Fibroblast of the conjunctiva (primary cell): ENCODE results near the gene TMTC1.

Source experiments
- DNase-seq: peaks from one replicate; pipeline ENCODE4 v3.0.0-alpha.2; 2010; ENCODE audit warnings: low read depth

Gene TMTC1

DNA sequence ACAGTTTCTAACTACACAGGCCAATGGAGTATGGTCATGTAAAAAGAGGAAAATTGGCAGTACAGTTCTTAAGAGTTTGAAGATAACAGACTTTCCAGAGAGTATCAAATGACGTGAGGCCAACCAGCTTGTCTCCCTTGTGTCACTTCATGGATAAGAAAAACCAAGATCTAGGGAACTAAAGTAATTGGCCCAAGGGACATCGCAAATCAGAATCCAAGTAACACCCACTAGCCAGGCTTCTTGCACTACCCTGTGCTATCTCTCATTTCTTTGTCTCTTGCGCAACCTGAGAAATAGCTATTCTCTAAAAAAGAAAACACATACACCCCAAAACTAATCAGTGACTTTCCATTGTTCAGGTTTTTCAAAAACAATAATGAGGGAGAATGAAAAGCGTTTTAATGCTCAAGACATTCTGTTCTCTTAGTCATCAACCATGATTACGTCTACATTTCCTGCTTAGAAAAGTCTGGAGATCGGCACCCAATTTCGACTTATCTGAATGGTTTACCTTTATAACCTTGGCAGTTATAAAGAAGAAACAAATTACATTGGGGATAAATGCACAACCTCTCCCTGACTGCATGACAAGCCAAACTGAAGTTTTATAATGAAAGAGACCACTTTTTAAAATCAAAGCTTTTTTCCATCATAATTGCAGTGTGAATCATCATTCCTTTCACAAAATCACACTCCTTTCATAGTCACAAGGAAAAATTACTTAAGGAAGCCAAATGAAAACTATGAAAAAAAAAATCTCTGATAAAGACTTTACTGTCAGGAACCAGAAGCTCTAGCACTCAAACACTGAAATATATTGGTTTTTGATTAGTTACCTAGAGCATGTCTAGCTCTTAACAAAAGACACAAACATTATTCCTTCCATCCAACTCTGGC is 42.1 kb downstream of the TMTC1 start:
- DNase-seq = peak; percentile 68

DNA sequence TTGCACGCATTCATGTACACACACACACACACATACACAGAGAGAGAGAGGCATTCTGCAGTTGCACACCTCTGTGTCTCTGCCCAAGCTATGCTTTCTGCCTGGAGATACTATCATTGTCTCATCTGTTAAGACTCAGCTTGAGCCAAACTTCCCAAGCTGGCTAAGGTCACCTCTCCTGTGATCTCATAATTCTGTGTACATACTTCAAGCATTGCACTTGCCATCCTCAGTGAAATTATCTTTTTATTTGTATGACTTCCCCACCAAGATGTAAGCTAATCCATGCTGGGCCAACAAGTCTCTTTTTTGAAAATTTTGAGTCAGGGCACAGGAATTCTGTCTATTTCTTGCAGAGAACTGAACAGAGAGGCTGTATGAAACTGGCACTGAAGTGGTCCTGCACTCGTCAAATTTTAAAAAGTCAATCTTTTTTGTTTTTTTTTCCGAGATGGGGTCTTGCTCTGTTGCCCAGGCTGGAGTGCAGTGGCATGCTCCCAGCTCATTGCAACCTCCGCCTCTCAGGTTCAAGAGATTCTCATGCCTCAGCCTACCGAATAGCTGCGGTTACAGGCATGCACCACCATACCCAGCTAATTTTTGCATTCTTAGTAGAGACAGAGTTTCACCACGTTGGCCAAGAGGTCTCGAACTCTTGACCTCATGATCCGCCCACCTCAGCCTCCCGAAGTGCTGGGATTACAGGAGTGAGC is 44.3 kb downstream of the TMTC1 start:
- no peak for DNase-seq

DNA sequence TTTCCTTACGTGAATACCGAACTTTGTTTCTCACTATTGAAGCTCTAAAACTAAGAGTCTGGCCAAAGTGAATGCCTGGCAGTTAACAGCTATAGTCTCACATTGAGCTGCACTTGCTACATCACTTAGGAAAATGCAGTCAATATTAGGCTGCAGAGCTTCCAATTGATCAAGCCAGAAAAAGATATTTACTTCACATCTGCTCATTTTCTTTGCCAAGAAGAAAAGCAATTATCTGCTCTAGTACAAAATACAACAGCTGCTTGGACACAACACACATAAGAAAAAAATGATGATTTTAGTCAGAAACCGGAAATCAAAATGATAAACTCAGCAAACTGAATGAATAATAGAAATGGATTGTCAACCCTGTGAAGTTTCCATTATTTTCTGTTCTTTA is 45.4 kb downstream of the TMTC1 start:
- DNase-seq = no peak

DNA sequence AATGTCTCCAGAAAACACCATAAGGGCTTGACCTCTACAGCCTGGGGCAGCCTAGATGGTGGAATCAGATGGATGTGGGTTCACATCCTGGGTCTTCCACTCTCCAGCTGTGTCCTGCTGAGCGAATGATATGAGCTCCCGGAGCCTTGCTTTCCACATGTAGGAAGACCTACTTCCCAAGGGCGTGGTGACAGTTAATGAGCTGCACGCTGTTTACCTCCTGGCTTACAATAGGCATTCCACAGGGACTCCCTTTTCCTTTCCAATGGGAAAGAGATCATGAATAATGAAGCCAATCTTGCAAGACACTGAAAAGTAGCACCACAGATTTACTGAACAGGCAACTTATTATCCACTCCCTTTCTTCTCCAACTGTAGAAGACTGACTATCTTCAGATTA is 46.1 kb downstream of the TMTC1 start:
- DNase-seq = no peak

DNA sequence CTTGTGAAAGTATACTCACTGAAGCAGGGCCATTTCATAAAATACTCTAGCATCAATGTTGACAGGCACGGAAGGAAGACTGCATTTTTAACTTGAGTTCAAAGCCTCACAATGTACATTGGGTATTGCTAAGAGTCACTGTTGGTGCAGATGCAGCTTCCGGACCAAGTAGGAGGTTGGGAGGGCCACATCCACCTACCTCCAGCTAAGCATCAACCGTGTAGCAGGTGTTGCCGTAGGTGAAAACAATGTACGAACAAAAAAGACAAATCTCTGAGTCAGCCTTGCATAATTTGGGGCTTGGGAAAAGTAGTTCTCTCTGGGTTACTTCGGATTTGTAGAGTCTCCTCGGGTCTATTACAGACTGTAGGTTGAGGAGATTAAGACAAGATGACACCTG is 48.1 kb downstream of the TMTC1 start:
- DNase-seq = no peak

DNA sequence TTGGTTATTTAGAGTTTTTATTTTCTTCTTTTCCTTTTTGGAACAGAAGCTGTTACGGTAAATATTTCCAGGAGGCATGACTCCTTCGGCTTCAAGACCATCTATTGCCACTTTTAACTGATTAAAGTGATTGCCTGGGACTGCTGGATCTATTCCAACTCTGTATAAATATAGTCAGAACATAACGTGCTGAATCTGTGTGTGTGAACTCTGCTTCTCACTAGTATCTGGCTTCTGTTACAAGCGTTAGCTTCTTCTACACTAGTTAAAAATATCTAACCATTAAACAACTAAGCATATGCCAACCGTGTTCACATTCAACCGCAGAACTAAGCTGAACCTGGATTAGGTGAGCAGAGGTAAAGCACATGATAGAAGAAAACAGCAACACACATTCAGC is 49.0 kb downstream of the TMTC1 start:
- no peak for DNase-seq

DNA sequence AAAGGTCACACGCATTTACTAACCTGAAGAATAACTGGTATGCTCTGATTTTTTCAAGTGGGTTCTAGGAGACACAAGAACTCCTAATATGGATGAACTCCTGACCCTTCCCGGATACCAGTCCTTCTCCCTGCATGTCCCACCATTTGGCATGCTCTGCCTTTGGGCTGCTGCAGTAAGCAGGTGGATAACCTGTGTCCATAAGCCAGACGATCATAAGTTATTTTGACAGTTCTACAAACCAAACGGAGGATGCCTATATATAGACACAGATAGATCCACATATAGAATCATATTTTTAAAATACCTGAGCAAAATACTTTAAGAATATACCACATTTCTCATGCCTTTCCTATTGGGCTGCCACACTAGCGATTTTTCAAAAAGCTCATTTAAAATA is 49.4 kb downstream of the TMTC1 start:
- DNase-seq = no peak

DNA sequence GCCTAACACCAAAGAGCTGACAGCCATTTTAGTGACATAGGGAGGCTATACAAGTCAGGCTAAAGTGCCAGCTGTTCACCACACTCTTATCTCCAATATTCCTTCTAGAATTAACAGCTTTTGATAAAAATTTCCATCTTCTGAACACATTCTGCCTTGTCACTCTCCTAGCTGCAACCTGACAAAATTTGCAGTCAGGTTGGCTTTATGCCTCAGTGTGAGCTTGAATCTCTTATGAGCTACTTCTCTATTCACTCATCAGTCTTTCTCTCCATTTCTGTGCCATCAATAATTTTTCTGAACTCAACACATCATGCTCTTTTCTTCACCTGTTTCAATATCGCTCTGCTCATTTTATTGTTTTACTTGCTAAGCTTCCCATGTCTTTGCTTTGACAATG is 50.2 kb downstream of the TMTC1 start:
- DNase-seq = no peak

DNA sequence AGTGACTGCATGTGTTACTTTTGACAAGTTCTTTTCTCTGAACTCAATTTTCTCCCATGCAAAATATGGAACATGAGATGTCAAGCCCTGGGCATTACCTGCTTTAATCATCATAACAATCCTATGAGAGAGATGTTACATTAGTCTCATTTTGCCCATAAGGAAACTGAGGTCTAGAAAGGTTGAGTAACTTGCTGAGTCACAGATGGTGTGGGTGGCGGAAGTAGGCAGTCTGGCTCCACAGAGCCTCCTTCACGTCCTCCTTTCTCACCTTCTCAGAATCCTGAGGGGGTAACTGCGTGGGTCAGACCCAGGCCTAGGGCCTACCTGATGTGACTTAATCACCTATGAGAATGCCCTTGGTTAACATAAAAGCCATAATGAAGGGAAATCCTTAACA is 50.7 kb downstream of the TMTC1 start:
- no peak for DNase-seq

DNA sequence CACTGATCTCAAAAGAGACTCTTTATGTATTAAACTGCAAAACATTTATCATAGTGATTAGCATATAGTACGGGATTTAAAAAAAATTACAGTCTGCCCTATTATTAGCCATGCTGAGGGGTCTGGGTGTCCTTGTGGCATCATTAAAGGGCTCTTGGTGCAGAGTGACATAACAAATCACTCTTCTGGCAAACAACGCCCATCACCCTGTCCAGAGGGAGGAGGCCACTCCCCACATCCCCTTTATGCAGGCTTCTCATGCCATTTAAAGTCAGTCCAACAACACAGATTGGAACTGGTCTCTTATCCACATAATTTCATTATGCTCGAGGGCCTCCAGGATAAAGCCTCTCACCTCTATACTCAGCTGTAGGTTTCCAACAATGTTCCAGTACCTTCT is 51.1 kb downstream of the TMTC1 start:
- DNase-seq = no peak

DNA sequence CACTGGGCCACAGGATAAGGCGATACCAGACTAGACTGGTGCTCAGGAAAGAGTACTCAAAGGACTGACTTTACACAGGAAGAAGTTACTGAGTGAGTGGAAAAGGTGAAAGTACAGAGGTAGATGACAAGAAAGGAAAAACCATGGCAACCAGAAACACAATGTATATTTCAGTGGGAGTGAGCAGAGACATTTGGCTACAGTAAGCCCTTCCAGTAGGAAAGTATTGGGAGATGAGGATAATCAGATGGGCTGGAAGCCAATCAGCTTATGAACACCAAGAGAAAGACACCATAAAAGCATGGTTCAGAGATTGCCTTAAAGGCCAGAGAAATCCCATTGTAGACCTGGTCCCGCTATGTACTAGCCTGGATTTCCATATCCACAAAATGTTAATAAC is 51.6 kb downstream of the TMTC1 start:
- DNase-seq = no peak

DNA sequence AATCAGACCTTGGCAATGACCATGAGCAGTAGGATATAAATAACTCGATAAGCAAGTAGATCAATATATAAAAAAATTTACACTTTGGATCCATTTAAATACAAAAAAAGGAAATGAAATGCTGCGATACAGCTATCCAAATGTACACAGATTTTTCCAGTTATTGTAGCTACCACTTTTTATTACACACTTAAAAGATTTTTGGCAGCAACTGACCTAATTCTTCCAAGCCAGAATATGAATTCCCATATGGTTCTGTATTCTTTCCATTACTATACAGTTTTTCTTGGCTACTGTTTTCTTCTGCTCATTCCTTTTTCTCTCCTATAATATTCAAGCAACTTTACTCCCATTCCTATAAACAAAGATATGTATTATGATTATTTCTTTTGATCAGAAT is 52.2 kb downstream of the TMTC1 start:
- DNase-seq = no peak

DNA sequence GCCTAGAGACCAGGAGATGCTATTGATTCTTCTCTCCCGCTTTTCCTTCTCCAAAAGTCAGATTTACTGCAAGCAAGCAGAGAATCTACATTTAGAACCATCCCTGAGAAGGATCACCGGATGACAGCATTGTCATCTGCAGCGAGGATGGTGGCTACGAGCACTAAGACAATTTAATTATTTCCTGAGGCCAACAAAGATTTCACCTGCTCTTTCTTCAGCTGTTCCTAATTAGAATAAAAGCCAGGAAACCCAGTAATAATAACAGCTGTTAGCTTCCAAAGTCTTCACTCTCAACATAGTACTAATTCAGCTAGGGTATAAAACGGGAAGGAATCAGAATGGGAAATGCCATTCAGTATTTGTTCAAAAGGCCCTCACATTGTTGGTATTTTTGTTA is 53.3 kb downstream of the TMTC1 start:
- DNase-seq = no peak

DNA sequence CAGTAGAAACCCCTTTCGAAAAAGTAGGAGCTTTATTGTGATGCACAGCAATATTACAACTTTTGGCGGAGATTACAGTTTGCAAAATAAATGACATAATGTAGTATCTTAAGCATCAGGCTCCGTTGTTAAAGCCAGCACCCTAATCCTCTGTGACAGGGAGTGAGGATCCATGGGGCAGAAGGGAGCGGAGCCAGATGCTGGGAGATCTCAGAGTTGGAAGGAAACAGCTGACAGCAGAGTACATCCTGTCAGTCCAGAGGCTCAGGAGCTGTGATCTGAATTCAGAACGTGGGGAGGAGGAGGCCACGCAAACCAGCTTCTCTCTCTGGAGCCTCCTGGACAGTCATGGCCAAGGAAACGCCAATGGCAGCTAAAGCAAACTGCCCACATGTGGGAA is 55.7 kb downstream of the TMTC1 start:
- DNase-seq = no peak

DNA sequence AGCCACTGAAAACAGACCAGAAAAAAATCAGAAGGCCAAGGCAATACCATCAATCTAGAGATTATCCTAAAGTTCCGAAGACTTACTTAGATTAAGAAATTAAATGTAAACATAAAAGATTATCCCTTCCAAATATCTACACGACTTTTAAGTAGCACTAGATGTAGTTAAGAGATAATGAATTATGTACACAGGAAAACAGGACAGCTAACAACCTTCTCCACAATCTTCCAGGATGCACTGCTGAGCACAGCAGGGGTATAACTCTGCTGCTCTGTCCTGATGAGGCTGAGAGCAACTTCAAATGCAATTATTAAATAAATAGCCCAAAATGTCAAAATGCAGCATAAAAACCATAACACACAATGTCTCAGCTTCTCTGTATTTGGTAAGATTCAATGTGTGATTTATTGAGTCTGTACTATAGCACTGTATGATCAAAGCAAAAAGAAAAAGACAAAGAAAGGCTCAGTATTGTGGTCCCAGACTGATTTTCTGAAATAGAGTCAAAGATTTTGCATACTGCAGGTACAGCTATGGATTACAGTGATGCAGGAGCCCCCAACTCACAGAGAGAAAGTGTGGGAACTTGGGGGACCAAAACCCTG is 56.9 kb downstream of the TMTC1 start:
- DNase-seq = no peak

DNA sequence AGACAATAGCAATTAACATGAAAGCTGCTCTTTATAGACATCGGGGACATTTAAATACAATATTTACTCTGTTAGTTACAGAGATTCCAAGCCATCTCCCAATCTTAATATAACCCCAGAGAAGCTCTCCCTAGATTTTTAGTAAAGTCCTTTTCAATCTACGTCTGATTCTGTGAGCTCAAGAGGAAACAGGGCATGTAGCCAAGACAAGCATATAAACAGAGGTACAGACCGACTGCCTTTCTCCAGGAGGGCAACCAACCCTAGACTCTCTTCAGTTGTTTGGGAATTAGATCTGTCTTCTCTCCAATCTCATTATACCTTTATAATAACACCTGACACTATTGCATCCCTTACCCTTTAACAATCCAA is 57.4 kb downstream of the TMTC1 start:
- DNase-seq = no peak

DNA sequence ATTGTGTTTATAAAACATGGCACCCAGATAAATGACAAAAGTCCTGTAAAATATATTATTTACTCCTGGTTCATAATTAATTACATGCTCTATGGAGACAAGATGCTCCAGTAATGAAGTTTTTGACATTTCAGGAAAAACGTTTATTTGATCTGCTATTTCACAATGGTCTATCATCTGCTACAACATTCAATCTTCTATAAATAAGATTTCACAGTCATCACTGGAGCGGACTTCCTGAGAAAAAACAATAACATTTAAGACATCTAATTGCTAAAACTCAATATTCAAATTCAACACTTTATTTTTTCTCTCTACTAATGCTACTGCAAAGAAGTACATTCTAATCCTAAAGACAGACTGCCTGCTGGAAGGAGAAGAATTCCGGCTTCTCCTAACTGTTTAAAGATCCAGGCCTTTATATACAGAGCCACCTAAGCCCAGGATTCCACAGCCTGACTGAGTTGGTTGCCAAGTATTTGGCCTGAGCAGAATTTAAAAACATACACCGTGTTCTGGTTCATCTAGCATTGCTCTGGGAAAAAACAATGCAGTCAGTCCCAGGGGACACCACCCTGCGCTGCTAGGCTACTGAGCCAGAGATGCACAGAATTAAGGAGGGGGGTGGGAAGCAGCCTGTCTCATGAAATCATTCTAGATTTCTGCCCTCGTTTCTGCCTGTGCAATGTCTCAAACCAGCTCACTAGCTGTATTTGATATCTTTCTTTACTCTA is 58.0 kb downstream of the TMTC1 start:
- DNase-seq = peak; percentile 86

DNA sequence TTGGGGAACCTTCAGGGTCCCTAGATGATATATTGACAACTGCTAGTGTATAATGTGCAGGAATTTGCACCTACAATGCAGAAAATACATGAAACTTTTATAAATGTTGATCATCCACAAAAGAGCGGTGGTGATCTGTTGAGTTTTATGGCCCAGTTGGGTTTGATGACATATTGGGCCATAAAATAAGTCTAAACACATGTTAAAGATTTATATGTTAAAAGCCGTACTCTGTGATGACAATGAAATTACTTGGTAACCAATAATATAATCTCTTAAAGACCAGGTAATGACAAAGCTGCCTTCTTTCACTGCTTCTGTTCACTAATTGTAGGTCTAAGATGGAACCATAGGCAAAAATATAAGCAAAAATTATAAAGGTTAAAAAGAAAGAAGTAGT is 61.6 kb downstream of the TMTC1 start:
- DNase-seq = no peak

DNA sequence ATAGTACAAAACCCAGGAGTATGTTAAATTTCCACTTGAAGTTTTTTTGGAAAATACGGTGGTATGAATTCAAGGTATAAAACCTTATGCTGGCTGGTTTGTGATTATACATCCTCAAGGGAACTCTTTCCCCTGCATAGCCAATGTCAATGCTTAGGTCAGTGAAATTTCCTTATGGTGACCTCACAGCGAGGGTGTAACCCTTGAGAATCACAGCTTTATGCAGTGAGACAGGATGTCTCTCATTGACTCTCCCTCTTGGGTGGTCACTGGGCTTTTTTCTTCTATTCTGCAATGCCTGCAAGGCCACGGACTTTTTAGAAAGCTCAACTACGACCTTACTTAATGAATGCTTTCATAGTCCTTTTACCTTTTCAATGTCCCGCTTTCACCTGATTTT is 64.4 kb downstream of the TMTC1 start:
- DNase-seq = no peak

DNA sequence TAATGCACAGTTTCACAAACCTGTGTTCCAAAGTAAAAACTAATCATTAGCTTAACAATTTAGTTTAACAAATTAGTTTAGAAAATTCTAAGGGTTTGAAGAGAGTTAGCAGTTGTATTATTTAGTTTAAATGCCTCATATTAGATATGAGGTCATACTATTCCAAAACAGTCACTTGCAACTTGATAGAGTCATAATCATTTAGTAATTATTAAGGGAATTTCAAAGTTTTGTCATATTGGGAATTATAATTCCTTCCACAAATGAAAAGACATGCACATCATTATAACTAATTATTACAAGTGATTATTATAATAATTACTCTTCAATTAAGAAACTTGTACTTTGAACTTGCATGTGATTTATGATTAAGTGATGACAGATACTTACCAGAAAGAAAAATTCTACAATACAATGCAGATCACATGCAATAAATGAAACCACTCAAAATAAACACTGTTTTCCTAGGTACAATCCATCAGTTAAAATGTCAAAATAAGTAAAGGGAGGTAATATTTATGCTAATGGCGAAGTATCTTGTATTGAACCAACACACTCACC is 66.1 kb downstream of the TMTC1 start:
- no peak for DNase-seq

DNA sequence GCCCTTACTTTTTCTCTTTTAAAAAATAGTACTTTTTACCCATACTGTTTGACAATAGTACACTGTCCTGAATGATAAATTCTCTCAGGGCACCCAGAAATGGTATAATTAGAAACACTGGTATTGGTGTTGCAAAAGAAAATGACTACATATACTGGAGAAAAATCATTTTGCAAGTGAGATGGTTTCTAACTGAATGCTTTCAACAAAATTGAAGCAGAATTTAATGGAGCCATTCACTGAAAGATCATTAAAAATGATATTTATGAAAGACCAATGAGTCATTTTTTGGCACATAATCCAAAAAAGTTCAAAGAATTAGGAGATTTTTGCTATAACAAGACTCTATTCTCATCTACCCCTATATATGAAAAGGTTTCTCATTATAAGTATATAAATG is 68.8 kb downstream of the TMTC1 start:
- no peak for DNase-seq

DNA sequence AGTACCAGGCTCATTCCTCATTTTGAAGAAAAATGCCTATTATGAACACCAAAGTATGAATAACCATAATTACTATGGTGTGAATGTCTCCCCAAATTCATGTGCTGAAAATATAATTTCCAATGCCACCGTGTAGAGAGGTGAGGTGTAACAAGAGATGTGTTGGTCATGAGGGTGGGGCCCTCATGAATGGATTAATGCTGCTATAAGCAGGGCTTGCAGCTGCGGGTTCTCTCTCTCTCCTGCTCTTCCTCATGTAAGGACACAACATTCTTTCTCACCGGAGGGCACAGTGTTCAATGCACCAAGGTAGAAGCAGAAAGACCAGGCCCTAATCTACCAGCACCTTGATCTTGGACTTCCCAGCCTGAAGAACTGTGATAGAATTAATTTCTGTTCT is 70.0 kb downstream of the TMTC1 start:
- DNase-seq = no peak
